ENCODE results near the gene EIF3K.

Gene EIF3K

DNA sequence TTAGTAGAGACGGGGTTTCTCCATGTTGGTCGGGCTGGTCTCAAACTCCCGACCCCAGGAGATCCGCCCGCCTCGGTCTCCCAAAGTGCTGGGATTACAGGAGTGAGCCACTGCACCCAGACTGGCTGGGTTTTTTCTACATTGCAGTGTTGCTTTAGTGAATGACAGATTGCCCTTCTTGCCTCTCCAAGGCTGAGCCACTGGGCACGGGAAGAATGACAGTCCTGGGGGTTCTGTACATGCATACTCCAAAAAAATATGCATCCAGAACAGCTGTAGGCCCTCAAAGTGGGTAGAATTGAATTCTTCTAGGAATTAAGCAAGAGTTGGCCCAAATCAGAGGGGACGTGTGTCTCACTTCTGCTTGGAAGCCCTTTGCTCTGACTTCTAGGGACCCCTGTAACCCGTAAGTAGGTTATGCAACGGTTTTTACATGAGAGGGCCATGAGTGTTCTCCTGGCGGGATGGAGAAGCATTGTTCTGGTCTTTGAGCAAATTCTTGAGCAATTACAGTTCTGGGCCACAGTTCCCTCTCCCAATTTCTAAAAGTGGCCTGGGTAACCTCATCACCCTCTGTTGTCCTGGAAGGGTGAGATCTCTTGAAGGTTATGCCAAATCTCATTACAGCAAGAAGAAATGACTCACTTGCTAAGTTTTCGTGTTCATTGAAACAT is 32.1 kb downstream of the EIF3K start:
- DNase-seq, result no peak

DNA sequence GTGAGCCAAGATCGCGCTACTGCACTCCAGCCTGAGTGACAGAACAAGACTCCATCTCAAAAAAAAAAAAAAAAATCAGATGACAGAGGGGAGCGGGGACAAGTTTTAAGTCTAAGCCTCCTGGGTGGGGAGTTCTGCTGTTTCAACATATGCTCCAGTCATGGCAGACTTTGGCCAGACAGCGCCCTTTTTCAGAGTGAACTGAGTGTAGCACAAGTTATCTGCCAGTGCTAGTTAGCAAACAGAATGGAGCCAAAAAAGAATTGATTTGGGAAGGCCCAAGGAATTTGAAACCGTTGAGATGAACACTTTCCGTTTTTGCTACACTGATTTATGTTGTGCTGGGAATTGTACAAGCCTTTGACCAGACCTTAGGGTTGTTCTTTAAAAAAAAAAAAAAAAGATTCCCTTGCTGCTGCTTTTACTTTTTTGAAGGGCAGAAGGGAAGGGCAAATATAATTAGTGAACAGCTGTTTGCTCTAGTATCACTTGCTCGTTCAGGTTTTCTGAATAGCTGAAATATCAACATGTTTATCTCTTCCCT is 34.1 kb downstream of the EIF3K start:
- no peak for DNase-seq

DNA sequence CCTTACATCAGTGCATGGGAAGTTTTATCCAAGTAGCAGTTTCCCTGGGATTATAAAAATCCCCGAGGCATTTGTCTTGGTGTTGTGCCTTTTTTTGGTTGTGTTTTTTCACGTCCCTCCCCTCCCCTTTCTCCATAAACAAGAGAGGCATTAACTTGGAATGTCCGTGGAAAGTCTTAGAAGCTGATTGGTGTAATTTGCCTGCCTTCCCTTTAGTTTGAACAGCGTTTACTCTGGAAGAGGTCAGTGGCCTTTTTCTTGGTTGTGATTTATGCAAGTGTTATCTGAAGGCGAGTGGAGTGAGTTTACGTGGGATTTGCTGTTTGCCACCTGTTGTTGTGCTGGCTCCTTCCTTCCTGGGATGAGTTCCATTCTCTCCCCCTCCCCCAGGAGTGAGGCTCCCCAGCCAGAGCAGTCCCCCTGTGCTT is 35.7 kb downstream of the EIF3K start:
- DNase-seq, result peak in 1 of 2 experiments; percentile 45

DNA sequence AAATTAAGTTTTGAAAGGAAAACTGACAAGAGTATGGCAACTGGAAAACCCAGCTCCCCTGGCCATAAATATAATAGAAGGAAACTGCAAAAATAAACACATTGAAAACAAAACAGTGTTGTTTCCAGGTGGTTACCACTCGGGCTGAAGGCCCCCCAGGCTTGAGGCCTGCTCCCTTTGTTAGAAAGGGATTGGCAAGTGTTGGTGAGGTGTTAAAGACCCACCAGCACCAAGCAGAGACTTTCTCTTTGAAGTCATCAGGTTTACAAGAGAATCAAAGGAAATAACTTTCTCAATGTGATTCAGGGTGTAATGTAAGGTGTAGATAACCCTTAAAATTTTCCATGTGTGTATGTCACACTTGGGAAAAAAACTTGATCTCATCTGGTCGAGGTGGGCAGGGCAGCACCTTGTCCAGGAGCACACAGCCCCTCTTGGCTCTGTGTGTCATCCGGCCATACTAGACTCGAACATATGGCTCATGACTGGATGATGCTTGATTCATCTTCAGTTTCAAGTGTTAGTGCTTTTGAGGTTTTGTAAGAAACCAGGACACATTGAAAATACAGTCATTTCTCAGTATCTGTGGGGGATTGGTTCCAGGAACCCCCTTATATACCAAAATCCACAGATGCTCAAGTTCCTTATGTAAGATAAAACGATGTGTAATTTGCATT is 36.3 kb downstream of the EIF3K start:
- DNase-seq, result no peak

DNA sequence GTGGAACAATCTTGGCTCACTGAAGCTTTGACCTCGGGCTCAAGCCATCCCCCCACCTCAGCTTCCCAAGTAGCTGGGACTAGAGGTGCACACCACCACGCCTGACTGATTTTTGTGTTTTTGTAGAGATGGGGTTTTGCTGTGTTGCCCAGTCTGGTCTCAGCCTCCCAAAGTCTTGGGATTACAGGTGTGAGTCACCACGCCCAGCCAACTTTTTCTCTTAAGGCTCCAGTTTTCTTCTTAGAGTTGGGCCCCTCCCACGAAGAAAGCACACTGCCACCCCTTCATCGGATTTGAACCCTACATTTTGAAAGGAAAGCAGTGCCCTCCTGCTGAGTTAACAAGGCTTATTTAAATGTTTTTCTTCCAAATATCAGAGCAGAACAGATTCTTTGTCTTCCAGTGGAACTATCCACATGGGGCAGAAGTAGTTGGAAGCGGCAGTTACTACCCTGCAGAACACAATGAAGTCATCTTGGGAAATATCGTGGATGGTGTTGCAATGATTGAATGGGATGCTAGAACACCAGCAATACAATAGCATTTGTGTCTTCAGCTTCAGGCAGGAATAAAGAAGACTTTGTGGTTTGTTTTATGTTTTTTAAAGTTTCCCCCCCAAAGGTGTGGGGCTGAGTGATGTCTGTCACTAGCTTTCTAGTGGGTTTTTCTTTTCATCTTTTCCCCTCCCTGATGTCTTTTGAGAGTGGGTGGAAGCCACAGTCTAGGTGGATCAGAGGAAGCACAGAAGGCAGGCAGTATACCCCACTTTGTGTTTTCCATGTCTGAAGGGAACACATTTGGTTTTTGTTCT is 37.4 kb downstream of the EIF3K start:
- DNase-seq, result no peak

DNA sequence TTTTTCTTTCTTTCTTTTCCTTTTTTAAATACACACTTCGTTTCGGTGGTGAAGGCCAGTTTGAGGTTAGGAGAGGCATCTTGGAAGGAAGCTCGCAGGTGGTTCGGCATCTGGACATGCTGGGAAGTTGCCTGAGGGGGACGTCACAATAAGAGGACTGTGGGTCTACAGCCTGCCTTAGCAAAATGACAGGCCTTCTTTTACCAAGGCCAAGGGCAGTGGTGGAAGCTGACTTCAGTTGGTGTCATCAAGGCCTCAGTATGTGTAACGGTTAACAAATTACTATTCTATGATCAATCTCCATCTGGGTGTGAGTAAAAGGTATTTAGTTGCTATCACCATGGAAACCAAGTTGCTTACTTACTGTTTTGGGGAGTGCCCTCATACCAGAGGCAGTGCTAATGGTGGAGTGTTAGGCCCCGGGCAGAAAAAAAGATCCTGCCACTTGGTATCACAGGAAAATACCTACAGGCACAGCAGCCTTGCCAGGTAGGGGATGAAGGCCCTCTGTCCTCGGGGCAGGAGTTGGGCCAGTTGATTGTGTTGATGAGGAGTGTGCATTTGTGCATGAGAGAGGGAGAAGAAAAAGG is 38.7 kb downstream of the EIF3K start:
- DNase-seq, result peak; percentile 81 to 91

DNA sequence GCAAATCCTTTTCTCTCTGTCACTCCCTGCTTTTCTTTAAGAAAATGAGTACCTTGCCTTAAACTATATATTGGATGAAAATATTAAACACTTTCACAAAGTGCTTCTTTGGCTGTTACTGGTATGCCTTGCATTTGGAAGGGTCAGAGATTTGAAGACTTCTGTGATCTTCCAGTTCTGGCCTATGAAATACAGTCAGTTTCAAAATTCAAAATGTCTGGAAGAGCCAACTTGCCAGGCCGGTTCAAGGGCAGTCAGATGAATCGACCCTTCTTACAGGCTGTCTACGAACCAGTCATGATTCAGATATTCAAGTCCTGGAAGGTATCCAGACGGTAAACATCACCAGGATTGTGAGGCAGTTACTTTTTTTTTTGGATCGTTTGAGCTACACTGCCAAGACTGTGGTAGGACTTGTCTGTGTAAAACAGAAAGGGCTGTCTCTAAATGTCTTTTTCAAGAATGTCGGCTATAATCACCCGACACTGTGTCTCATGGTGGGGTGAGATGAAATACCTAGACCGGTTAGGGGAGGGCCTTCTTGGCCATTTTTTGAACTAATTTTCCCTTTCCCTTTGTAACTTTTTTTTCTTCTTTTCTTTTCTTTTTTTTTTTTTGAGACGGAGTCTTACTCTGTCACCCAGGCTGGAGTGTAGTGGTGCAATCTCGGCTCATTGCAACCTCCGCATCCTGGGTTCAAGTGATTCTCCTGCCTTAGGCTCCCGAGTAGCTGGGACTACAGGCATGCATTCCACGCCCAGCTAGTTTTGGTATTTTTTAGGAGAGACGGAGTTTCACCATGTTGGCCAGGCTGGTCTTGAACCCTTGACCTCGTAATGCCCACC is 39.7 kb downstream of the EIF3K start:
- DNase-seq, result peak; percentile 67 to 85

DNA sequence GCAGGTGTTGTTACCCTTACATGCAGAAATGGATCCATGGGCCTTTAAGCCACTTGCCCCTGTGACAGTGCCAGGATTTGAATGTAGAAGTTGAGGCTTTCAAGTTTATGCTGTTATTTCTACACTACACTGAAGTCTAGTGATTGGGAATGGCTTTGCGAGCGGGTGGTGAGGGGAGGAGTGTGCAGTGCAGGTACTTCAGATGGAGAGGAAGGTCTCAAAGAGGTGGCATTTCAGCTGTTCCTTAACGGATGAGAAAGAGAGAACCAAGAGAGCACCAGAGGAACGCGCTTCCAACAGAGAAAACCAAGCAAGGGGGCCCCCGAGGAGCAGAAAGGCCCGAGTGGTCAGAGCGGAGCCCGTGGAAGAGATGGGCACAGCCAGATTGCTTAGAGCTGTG is 41.7 kb downstream of the EIF3K start:
- no peak for DNase-seq

DNA sequence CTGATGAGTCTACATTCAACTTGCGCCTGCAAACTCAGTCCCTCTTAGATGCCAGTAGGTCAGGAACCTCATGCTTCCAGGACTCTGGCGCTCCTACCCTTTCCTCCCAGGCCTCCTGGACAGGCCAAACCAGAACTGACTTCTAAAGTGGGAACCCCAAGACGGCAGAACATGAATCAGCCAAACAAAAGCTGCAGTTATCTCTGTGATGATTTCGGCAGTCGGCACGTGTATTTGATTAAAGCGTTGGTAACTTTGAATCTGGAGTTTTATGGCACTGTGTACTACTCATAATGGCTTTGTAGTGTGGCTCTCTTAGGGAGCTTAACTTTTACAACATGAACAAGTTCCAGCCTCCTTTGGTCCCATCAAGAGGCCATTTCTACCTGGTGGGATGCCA is 42.1 kb downstream of the EIF3K start:
- no peak for DNase-seq

DNA sequence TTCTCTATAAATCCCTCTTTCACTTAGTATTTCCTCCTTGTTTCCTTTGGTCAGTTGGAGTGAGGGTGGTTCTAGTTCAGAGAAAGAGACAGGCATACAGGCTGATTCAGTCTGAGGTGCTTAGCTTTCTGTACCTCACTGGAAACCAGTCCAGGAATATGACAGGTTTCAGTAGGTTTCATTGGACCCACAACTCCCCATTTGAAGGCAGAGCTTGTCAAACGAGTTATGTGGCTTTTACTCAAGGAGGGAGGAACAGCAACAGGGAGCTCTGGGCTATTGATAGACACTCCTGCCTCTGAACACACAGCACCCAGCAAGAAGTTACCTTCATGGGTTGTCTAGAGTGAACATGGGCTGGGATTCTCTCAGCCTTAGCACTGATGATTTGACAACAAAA is 43.0 kb downstream of the EIF3K start:
- no peak for DNase-seq

DNA sequence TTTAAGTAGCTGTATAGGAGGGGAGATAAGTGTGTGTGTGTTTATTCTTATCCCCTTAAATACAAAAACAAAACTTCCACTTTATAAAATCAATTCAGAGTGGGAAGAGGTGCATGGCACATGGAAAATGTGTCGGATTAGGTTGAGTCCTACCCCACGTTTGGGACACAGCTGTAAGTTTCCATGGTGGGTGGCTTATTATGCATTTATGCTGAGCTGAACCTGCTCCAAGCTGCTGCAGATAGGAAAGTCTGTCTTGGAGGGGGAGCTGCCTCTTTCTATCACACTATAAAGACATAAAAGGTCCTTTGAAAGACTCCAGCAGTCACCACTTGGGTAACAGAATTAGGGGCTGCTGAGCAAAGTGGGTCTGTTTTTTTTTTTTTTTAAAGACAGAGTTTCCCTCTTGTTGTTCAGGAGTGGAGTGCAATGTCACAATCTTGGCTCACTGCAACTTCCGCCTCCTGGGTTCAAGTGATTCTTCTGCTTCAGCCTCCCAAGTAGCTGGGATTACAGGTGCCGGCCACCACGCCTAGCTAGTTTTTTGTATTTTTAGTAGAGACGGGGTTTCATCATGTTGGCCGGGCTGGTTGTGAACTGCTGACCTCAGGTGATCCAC is 43.7 kb downstream of the EIF3K start:
- no peak for DNase-seq

DNA sequence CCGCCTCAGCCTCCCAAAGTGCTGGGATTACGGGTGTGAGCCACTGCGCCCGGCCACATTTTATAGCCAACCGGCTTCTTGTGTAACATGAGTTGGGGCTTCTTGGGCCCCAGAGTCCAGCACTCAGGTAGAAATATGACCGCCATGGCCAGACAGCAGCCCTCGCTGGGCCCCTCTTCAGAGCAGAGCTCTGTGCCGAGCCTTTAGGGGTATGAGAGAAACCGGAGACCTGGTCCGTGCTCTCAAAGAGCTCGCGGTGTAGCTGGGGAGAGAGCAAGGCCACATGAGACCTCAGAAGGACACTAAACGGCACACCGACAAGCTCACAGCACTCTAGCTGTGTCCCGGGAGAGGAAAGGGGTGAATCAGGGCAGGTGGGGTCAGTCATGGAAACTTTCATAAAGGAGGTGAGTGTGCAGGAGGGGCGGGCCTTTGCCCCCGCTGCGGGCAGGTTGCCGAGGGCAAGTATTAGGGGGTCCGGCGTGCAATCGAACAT is 44.2 kb downstream of the EIF3K start:
- DNase-seq, result no peak

DNA sequence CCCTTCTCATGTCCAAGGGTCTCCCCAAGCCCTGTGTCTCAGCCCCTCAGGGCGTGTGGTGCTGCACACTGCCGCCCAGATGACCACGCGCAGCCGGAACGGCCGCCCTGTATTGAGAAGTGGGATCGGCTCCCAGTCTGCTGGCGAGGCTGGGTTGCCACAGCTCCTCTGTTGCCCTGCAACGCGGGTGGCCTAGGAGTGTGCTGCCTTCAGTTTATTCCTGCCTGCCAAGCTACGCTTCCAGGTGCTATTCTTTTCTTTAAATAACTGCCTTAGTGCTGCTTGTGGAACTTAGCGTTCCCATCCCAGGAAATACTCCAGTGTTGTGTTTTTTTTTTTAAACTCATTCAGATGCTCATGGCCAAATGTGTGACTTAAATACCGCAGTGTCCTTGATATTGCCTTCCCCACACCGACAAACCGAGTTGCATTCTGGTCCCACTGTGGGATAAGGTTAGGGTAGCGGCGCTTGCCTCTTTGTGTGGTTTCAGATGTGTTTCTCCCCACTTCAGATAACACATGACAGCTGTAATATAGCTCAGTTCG is 45.0 kb downstream of the EIF3K start:
- no peak for DNase-seq

DNA sequence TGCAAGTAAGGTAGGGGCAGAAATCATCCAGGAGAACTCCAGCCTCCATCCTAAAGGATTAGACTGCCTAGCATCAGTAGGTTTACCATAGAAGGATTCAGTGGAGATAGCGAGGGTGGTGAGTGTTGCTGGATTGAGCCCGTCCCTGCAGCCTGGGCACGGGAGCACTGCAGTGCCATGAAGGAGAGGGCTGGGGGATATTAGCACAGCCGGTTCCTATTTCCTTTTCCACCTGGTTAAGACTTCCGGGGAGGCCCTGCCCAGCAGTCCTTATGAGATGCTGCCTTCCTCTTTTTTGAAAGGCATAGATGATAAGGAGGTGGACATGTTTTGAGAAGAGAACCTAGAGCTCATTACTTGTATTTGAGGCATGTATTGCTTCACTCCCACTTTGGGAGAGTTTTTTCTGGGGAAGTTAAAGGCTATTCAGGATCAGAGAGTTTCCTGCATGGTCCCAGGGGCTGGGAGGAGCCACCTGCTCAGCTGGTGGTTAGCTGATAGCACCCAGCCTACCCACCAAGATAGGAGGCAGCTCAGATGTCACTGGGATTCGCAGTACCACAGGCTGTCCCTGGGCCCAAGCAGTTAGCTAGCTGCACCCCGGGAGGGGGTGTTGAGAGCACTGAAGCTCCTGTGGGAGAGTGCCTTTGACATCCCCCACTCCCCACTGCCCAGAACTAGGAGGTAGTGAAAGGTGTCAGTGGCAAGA is 45.7 kb downstream of the EIF3K start:
- DNase-seq, result no peak

DNA sequence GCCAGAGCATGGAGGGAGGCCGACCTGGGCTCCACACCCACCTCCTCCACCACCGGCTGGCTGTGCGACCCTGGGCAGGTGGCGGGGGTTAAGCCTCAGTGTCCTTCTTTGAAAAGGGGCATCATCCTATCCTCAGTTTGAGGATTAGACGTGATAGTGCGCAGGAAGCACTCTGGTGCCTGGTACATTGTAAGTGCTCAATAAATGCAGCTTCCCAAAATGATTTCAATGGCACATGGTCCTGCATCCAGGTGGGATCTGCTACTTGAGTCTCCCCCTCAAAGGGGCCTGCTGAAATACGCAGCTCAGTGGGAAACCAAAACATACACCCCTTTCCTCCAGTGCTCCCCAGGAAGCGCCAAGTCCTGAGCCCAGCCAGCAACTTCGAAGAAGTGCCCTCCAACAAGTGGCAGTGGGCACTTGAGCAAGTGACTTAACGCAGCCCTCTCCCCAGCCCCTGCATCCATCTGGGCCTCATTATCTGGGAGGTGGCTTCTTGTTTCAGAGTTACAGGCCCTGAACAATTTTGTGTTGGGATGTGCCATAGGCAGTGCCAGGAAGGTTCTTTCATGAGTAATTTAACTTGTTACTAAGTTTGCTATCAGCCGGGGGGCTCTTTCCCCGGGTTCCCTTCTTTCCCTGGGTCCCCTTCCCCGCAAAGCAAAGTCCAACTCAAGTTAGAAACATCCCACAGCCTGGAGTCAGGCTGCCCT is 46.4 kb downstream of the EIF3K start:
- DNase-seq, result no peak

DNA sequence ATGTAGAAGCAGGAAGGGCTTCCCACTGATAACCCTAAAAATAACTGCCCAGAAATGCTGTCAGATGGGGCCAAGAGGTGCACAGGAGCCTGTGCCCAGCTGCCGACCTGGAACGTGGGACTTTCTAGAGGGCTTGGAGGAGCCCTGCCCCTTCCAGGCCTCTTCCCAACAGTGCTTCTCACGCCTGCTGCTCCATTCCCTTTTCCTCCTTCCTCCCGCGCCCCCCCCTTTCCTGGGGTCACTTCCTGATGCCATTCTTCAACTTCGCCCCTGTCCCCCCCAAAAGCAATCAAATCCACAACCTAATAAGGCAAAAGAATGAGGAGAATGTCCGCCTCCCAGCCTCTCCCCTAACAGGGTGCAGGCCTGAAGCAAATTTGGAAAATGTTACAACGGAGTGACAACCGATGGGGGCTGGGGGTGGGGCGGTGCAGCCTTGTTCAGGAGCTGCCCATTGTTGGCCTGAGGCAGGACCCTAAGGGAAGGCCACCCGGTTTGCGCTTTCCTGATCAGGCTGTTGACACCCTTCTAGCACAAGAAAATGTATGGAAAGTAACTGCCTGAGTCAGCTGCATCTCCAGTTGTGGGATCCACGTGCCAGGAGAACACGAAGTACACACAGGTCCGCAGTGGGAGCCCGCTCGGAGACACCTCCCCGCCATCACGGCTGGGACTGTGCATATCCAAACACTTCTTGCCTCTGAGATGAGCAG is 47.1 kb downstream of the EIF3K start:
- DNase-seq, result no peak

DNA sequence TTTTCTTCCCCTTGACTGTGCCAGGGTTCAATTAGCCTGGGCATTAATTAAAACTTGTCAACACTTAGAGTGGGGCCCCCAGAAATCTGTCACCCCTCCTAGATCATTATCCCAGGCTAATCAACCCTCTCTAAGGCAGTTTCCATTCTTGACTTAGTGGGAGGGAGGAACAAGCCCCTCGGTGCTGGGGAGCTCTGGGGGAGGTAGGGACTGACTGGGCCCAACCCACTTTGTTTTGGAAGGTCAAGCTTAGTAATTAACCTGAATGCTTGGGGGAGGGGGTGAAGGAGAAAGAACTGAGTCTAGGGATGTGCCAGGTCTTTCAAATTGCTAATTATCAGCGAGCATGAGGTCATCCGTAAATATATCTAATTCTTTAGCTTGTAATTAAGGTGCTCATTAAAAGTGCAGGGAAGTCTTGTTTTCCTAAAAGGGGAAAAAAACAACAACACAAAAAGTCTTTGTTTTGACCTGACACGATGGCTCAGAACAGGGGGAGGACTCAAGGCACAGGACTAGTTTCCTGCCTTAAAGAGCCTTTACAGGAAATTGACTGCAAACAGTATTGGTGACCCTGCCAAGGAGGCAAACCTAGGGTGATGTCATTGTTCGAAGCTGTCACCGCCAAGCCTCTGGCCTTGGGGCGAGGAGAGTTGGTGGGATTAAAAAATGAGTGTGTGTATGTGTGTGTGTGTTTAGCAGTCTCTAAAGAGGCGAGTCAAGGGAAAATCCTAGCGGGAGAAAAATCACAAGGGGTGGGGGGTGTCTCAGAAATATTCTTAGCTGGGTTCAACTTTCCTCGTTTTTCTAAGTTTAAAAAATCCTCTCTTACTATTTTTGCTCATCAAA is 47.9 kb downstream of the EIF3K start:
- peak in 1 of 2 experiments; percentile 21 for DNase-seq

DNA sequence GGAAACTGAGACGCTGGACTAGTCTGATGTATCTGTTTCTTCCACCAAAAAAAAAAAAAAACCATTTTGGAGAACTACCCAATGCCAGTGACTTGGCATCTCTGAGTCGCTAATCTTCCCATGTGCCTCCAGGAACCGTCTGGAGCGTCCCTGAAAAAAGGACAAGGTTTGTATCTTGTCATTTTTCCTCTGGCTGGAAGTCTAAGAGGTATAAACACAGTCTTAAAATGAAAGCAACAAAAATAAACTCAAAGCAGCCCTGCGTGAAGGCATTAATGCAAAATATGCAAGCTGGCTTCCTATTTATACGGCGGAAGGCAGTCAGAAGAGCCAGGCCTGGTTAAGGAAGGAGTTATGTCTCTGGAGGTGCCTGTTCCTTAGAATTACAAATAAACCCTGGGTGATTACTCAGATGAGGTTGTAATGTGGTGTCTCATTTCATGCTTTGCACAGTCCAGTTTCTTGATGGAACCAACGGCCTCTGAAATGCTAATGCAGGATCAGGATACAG is 48.7 kb downstream of the EIF3K start:
- no peak for DNase-seq
